Measurements from ENCODE around the gene BARD1.
"Not testable (repeated sequence)": the region's sequence is repeated elsewhere in the genome, so short reads cannot be mapped to it uniquely, and the experiment has no call there.

BARD1 gene

GRCh38 chr2:214808981-214809750, at the start of gene BARD1:
Gene BARD1, minus strand, starts transcription at chr2:214809683. Its CDS starts 114 bp downstream, at chr2:214809569.
- DNase-seq (ENCODE audit: low spot score) = peak; percentile 60

- DNase-seq (ENCODE audit: low spot score) = peak; percentile 12
These were observed 46.7 kb upstream of the BARD1 start for GRCh38 chr2:214856137-214856536.

GRCh38 chr2:214853906-214854305, 44.4 kb upstream of the BARD1 start:
- no peak for DNase-seq (ENCODE audit: low spot score)

- DNase-seq (ENCODE audit: low spot score) = no peak
These were observed 34.3 kb upstream of the BARD1 start for GRCh38 chr2:214843823-214844222.

GRCh38 chr2:214839464-214839863, 30.0 kb upstream of the BARD1 start:
- no peak for DNase-seq (ENCODE audit: low spot score)

- DNase-seq (ENCODE audit: low spot score) = no peak
These were observed 28.0 kb upstream of the BARD1 start for GRCh38 chr2:214837466-214837865.

- DNase-seq (ENCODE audit: low spot score) = peak; percentile 6
These were observed 27.1 kb upstream of the BARD1 start for GRCh38 chr2:214836568-214836967.

- no peak for DNase-seq (ENCODE audit: low spot score)
These were observed 21.4 kb upstream of the BARD1 start for GRCh38 chr2:214830794-214831346.

GRCh38 chr2:214816008-214816533, 6.6 kb upstream of the BARD1 start:
- DNase-seq (ENCODE audit: low spot score) = no peak

GRCh38 chr2:214810671-214811070, 1.2 kb upstream of the BARD1 start:
- peak; percentile 27 for DNase-seq (ENCODE audit: low spot score)

GRCh38 chr2:214809751-214810564, 475 bp upstream of the BARD1 start:
- peak; percentile 94 for DNase-seq (ENCODE audit: low spot score)

GRCh38 chr2:214807653-214808052, 1.8 kb downstream of the BARD1 start:
- no peak for DNase-seq (ENCODE audit: low spot score)

- no peak for DNase-seq (ENCODE audit: low spot score)
These were observed 7.6 kb downstream of the BARD1 start for GRCh38 chr2:214801768-214802397.

GRCh38 chr2:214801068-214801467, 8.4 kb downstream of the BARD1 start:
- no peak for DNase-seq (ENCODE audit: low spot score)

GRCh38 chr2:214800180-214800579, 9.3 kb downstream of the BARD1 start:
- no peak for DNase-seq (ENCODE audit: low spot score)

- no peak for DNase-seq (ENCODE audit: low spot score)
These were observed 12.6 kb downstream of the BARD1 start for GRCh38 chr2:214796911-214797310.

- DNase-seq (ENCODE audit: low spot score) = not testable (repeated sequence)
These were observed 26.3 kb downstream of the BARD1 start for GRCh38 chr2:214783181-214783580.

GRCh38 chr2:214782671-214783070, 26.8 kb downstream of the BARD1 start:
- DNase-seq (ENCODE audit: low spot score) = no peak

- DNase-seq (ENCODE audit: low spot score) = no peak
These were observed 28.3 kb downstream of the BARD1 start for GRCh38 chr2:214781226-214781625.

- no peak for DNase-seq (ENCODE audit: low spot score)
These were observed 33.5 kb downstream of the BARD1 start for GRCh38 chr2:214775971-214776370.

GRCh38 chr2:214774108-214774507, 35.4 kb downstream of the BARD1 start:
- DNase-seq (ENCODE audit: low spot score) = no peak

GRCh38 chr2:214772443-214773015, 37.0 kb downstream of the BARD1 start:
- no peak for DNase-seq (ENCODE audit: low spot score)
